T-helper 2 cell treated with Interferon-gamma antibody and Interleukin-4, amounts not matched to agents 100 ng/mL and 5 ng/mL, for 36 hours (primary cell): ENCODE data around the gene AP3D1. TPM values are rescaled to one million over a fixed set of nuclear protein-coding genes. Genes with fewer than 3 reads are reported as not detected.
"Not testable (repeated sequence)": the region's sequence is repeated elsewhere in the genome, so short reads cannot be mapped to it uniquely, and the experiment has no call there.

Experiments
- intact Hi-C: fragments of 100-400 bp; cut with micrococcal nuclease; formaldehyde crosslinking; loops from one replicate; pipeline ENCODE4 v1.15.1; 2023
- total RNA-seq: library from RNA; stranded (reverse); gene quantifications from 2 replicates; pipeline ENCODE4 v1.2.3, GENCODE V29; 2022

Gene AP3D1
- total RNA-seq, 1 donor from 2014 or later, result 113 TPM

DNA sequence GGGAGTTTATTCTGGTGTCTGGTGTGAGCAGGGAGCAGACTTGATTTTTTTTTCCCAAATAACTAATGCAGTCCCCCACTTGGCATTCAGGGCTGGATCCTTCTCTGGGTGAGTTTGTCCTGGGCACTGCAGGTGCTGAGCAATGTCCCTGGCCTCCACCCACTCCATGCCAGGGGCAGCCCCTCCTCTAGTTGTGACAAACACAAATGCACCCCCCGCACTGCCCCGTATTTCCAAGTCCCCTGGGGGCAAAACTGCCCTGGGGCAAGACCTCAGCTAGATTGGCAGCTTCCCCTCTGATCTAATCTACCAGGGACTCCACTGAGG is 61.7 kb downstream of the AP3D1 start:
- intact Hi-C loops, result loop anchor here (10.0 kb wide), 1 partner anchor 205 kb away; the partner anchor contains the start of gene ABHD17A

DNA sequence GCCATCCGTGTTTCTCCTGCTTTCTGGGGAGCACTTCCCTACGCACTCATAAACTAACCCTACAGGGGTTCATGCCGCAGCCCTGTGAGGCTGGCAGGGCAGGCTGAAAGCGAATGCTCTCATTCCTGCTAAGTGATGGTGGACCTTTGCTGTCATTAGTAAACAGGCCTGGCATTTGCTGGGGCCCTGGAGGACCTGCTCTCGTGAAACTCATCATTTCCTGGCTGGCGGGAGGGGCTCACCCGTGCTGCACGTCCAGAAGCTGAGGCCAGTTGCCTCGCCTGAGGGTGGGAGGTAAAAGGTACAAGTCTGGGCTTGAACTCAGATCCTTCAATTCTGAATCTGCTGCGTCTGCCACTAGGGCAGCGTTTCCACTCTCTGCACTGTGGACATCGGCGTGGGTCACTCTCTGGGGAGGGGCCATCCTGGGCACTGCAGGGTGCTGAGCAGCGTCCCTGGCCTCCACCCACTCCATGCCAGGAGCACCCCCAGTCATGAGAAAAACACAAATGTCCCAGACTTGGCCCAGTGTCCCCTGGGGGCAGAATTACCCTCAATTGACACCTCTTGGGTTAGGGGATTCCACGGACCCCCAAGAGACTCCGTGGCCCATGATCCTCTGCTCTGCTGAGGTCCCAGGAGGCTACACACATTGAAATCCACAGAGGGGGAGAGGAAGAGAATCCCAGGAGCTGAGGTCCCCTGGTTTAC is 62.2 kb downstream of the AP3D1 start:
- intact Hi-C loops, result no loop called here

DNA sequence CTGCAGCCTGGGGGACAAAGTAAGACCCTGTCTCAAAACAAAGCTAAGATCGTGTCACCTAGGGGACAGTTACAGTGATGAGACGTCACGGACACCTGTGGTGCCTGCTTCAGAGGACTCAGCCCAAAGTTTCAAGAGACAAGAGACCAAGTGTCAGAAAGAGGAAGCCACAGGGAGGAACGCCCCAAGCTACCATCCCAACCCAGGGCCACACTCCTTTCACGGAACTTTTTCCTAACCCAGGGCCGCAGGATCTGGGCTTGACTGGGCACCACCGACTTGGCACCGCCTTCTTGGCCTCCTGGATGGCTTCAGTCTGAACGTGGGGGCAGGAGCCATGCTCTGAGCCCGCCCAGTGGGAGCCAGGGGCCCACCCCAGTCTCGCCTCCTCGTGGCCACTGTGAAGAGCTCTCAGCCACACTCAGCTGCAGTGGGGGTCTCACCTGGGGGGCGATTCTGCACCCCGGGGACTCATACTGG is 63.7 kb downstream of the AP3D1 start:
- intact Hi-C loops, result no loop called here

- intact Hi-C loops, result not testable (repeated sequence)
These were observed 64.4 kb downstream of the AP3D1 start for GRCh38 chr19:2086695-2087620.

- intact Hi-C loops, result loop anchor here (1.0 to 5.0 kb wide), 4 partner anchors 11 to 143 kb away; partner anchors contain the start of genes BTBD2, IZUMO4 and MOB3A
These were observed 66.2 kb downstream of the AP3D1 start for GRCh38 chr19:2084993-2085720.

GRCh38 chr19:2083174-2083854 is 68.1 kb downstream of the AP3D1 start:
- intact Hi-C loops, result loop anchor here (2.0 to 5.0 kb wide), 3 partner anchors 15 to 66 kb away; partner anchors contain the start of genes BTBD2 and MKNK2

- intact Hi-C loops, result loop anchor here (2.0 to 5.0 kb wide), 3 partner anchors 13 to 65 kb away; partner anchors contain the start of genes BTBD2 and MKNK2
These were observed 69.2 kb downstream of the AP3D1 start for GRCh38 chr19:2081873-2082810.

- intact Hi-C loops, result loop anchor here (5.0 kb wide), 1 partner anchor 63 kb away; the partner anchor contains the start of gene BTBD2
These were observed 70.9 kb downstream of the AP3D1 start for GRCh38 chr19:2080336-2080988.

DNA sequence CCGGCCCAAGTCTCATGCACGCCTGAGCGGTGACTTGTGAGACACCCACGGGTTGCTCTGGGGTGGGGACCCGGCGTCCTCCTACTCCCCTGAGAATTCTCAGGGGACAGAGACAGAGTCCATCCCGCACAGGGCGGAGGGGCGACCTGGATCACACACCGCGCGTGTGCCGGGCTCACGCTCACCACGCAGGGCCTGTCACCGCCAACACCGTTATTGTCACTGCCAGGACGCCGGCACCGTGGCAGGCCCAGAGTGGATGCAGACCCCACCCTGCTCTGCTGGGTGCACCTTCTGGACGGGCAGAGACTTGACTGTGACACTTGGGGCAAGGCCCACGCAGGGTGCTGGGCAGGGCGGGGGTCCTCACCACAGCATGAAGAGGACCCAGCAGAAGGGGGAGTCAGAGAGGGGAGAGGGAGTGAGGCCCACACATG is 71.5 kb downstream of the AP3D1 start:
- intact Hi-C loops, result loop anchor here (5.0 kb wide), 1 partner anchor 63 kb away; the partner anchor contains the start of gene BTBD2

- intact Hi-C loops, result no loop called here
These were observed 72.1 kb downstream of the AP3D1 start for GRCh38 chr19:2079076-2079864.

DNA sequence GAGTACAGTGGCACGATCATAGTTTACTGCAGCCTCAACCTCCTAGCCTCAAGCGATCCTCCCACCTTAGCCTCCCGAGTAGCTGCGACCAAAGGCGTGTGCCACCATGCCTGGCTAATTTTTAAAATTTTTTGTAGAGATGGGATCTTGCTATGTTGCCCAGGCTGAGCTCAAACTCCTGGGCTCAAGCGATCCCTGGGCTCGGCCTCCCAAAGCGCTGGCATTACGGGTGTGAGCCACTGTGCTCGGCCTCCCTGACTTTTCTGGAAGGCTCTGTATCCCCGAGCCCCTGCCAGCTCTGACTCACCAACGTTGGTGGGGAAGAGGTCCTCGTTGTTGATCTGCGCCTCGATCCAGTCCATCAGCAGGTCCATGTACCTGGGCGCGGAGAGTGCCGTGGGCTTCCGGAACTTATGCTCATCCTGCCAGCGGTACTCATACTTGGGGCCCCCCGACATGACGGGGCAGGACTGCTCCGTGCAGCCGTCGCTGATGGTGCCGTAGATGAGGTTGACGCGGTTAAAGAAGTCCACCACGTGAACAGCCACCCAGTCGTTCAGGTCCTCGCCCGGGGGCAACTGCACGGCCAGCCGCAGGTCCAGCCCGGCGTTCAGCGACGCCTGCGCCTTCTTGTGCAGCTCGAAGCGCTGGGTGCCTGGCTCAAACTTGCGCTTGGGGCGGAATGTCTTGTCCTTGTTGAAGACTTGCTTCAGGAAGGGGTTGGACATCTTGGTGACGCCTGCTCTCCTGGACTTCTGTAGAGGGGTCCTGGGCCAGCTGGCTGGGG is 73.3 kb downstream of the AP3D1 start:
- intact Hi-C loops, result no loop called here

DNA sequence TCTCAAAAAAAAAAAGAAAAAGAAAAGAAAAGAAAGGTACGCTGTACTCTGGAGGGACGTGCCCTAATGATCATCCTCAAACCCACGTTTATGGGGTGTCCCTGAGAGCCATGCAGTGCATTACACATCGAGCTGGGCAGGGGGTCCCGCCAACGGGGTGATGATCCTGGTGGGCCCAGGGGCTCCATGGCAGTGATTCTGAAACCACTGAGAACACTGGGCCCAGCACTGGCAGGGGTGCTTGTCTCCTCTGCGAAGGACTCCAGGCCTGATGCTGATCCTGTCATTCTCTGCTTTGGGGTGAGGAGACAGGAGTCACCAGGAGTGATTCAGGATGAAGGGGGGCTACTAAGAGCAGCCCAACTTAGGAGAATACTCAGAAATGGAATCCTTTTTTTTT is 74.0 kb downstream of the AP3D1 start:
- intact Hi-C loops, result no loop called here

DNA sequence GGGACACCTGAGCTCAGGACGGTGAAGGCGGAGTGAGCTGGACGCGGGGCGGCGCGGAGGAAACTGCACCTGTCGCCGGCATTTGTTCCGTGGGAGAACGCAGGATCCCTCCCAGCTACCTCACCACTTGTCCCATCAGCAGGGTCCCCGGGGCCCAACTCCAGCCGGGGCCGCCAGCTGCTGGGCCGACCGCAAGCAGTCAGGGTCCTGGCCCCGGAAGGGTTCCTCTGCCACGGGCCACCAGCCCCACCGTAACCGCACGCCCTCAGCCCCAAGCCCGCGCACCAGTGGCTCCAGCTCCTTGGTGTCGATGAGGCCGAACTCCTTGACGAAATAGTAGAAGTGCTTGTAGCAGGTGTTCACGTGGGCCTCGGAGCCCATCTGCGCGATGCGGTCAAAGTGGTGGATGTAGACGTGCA is 74.8 kb downstream of the AP3D1 start:
- intact Hi-C loops, result no loop called here

GRCh38 chr19:2072757-2073551 is 78.4 kb downstream of the AP3D1 start:
- intact Hi-C loops, result no loop called here

DNA sequence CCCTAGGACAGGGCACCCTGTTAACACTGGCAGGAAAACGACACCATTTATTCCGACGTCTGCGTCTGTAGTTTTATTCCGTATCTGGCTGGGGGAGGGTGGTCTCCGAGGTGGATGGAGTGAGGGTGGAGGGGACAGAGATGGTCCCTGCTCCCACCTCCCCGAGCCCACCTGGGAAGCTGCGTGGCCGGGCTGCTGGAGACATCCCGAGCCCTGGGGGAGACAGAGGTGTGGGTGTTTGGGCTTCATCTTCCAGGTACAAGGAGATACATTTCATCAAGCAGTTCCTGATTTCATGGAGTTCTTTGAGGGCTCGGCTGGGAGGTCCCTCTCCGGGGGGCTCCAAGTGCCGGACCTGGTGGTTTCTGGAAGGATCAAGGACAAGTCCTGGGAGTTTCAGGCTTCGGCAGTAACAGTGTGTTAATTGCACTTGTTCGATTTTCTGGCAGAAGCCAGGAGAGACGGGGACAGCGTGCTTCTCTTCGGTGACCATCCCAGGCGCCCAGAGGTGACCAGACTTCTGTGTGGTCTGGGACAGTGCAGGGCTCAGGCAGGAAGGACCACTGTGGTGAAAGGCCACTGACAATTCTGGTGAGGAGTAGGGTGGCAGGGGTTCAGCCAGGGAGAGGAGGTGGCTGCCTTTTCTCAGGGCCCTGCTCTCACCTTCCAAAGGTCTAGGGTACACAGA is 80.2 kb downstream of the AP3D1 start:
- intact Hi-C loops, result no loop called here

- intact Hi-C loops, result no loop called here
These were observed 80.9 kb downstream of the AP3D1 start for GRCh38 chr19:2070436-2070827.
